ENCODE data around the gene TMUB2. TPM values are rescaled to one million over a fixed set of nuclear protein-coding genes. Genes with fewer than 3 reads are reported as not detected.

The TMUB2 gene
- total RNA-seq, 2 experiments from 2014 or later = 33.3 to 34.8 TPM

DNA sequence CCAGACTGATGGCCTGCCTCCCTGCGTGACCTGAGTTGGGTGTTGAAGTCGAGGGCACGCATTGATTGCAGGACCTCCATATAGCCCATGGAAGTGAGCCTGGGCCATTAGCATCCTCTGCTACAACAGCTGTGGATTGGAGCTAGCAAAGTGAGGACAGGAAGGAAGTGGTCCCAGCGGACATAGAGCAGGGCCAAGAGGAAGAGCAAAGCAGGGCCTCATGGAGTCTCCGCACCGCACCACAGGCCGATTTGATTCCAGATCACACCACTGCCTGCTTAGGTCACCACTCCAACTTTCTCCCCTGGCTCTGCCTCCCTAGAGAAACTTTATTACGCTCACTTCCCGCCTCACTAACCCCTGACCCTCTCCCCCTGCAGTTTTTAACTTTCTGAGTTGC, 43.4 kb downstream of the TMUB2 start:
- Mint-ChIP-seq H3K9me3 (no peaks in the 10 kb centered on the region), H3K27me3 (peaks cover 3% of the 10 kb centered on the region), H3K36me3 (ENCODE audit: low read depth) (no peaks in the 10 kb centered on the region), H3K4me3 (no peak overlapping the region), H3K4me1 (ENCODE audit: low read depth) (peaks cover 4% of the 10 kb centered on the region), H3K27ac (no peak overlapping the region)
- peaks cover 0 to 3% of the 10 kb centered on the region in 2 experiments for H3K27me3 ChIP-seq (ENCODE audit: control insufficient read depth in 1 of 2, insufficient read depth in 2 of 2, low read length in 2 of 2)
- no peak overlapping the region for H3K27ac ChIP-seq (ENCODE audit: low read depth in 1 of 2, low read length in 2 of 2)
- TF ChIP-seq CTCF (IDR thresholded peaks at IDR 0.05) = no peak
- ChIA-PET POLR2A (interaction anchor here (1.6 kb wide), 1 partner anchor 9 kb away, joined by 6 read pairs; no protein-coding TSS in a partner anchor), CTCF (interaction anchor here (0.7 kb wide), 1 partner anchor 59 kb away, joined by 5 read pairs; no protein-coding TSS in a partner anchor)
- DNase-seq (no peak), ATAC-seq (ENCODE audit: poor library complexity) (no peak)
- intact Hi-C loops (cut with DNase I, micrococcal nuclease) = no loop called here
- no peak overlapping the region for H3K4me3 ChIP-seq (ENCODE audit: low read length)
- H3K36me3 ChIP-seq (ENCODE audit: insufficient read depth, low read length) = no peaks in the 10 kb centered on the region
- H3K9me3 ChIP-seq (ENCODE audit: control insufficient read depth in 1 of 2, insufficient read depth in 1 of 2, low read length in 2 of 2) = no peaks in the 10 kb centered on the region
- H3K4me1 ChIP-seq (ENCODE audit: insufficient read depth, low read length) = peaks cover 4% of the 10 kb centered on the region

- no peaks in the 10 kb centered on the region for H3K9me3 Mint-ChIP-seq
- POLR2A ChIA-PET = no interaction called here
- CTCF ChIA-PET = no interaction called here
Measured at GRCh38 chr17:44232061-44232460, 45.3 kb downstream of the TMUB2 start.

DNA sequence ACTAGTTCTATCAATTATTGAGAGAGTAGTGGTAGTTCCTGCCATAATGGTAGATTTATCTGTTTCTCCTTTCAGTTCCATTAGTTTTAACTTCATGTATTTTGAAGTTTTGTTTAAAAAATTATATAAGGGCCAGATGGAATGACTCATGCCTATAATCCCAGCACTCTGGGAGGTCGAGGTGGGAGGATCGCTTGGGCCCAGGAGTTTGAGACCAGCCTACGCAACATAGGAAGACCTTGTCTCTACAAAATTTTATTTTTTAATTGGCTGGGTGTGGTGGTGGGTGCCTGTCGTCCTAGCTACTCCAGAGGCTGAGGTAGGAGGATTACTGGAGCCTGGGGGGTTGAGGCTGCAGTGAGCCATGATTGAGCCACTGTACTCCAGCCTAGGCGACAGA, 46.8 kb downstream of the TMUB2 start:
- Histone ChIP-seq H3K4me1 (ENCODE audit: insufficient read depth, low read length) (peaks cover 7% of the 10 kb centered on the region), H3K27me3 (ENCODE audit: control insufficient read depth in 1 of 2, insufficient read depth in 2 of 2, low read length in 2 of 2) (peaks cover 0 to 3% of the 10 kb centered on the region in 2 experiments), H3K36me3 (ENCODE audit: insufficient read depth, low read length) (no peaks in the 10 kb centered on the region), H3K27ac (ENCODE audit: low read depth in 1 of 2, low read length in 2 of 2) (no peak overlapping the region), H3K4me3 (ENCODE audit: low read length) (no peak overlapping the region), H3K9me3 (ENCODE audit: control insufficient read depth in 1 of 2, insufficient read depth in 1 of 2, low read length in 2 of 2) (no peaks in the 10 kb centered on the region)
- ATAC-seq (ENCODE audit: poor library complexity) (no peak), DNase-seq (no peak)
- H3K27ac Mint-ChIP-seq = no peak overlapping the region
- peaks cover 5% of the 10 kb centered on the region for H3K4me1 Mint-ChIP-seq (ENCODE audit: low read depth)
- H3K36me3 Mint-ChIP-seq (ENCODE audit: low read depth) = no peaks in the 10 kb centered on the region
- no peak overlapping the region for H3K4me3 Mint-ChIP-seq
- intact Hi-C loops (cut with DNase I, micrococcal nuclease) = no loop called here
- ChIA-PET CTCF (no interaction called here), POLR2A (no interaction called here)
- no peak for TF ChIP-seq CTCF (IDR thresholded peaks at IDR 0.05)
- no peaks in the 10 kb centered on the region for H3K9me3 Mint-ChIP-seq
- peaks cover 8% of the 10 kb centered on the region for H3K27me3 Mint-ChIP-seq

More at GRCh38 chr17:44232061-44232460, 45.3 kb downstream of the TMUB2 start:
- Mint-ChIP-seq H3K36me3 (ENCODE audit: low read depth) (no peaks in the 10 kb centered on the region), H3K4me1 (ENCODE audit: low read depth) (peaks cover 5% of the 10 kb centered on the region), H3K27ac (no peak overlapping the region), H3K4me3 (no peak overlapping the region), H3K27me3 (peaks cover 8% of the 10 kb centered on the region)
- intact Hi-C loops (cut with DNase I, micrococcal nuclease) = no loop called here
- no peak for ATAC-seq (ENCODE audit: poor library complexity)
- no peaks in the 10 kb centered on the region for H3K36me3 ChIP-seq (ENCODE audit: insufficient read depth, low read length)
- no peak for TF ChIP-seq CTCF (IDR thresholded peaks at IDR 0.05)
- H3K27ac ChIP-seq (ENCODE audit: low read depth in 1 of 2, low read length in 2 of 2) = no peak overlapping the region
- H3K4me3 ChIP-seq (ENCODE audit: low read length) = no peak overlapping the region
- peaks cover 0 to 3% of the 10 kb centered on the region in 2 experiments for H3K27me3 ChIP-seq (ENCODE audit: control insufficient read depth in 1 of 2, insufficient read depth in 2 of 2, low read length in 2 of 2)
- H3K4me1 ChIP-seq (ENCODE audit: insufficient read depth, low read length) = peaks cover 7% of the 10 kb centered on the region
- DNase-seq = no peak
- no peaks in the 10 kb centered on the region for H3K9me3 ChIP-seq (ENCODE audit: control insufficient read depth in 1 of 2, insufficient read depth in 1 of 2, low read length in 2 of 2)

Data from CD4-positive, alpha-beta T cell (primary cell).